IPS-15b (cell line): ENCODE measurements around the gene WNT7B.

Experiments
- H3K27me3 ChIP-seq: one replicate; pipeline ENCODE4 v1.6.1; 2013; ENCODE audit warnings: low read length; ENCODE audit not compliant: control insufficient read depth, insufficient read depth
- H3K36me3 ChIP-seq: one replicate; pipeline ENCODE4 v1.6.1; 2013; ENCODE audit warnings: low read length; ENCODE audit not compliant: control insufficient read depth, insufficient read depth
- H3K4me1 ChIP-seq: one replicate; pipeline ENCODE4 v1.6.1; 2013; ENCODE audit warnings: mild to moderate bottlenecking, low read length; ENCODE audit not compliant: control insufficient read depth, insufficient read depth
- H3K4me3 ChIP-seq: one replicate; pipeline ENCODE4 v1.5.1; 2013; ENCODE audit warnings: low read depth, low read length
- H3K9ac ChIP-seq: one replicate; pipeline ENCODE4 v1.6.1; 2013; ENCODE audit warnings: low read depth, mild to moderate bottlenecking, low read length
- H3K9me3 ChIP-seq: one replicate; pipeline ENCODE4 v1.6.1; 2013; ENCODE audit warnings: mild to moderate bottlenecking, low read length; ENCODE audit not compliant: control insufficient read depth, insufficient read depth

The WNT7B gene

GRCh38 chr22:45891021-45891421 is 85.9 kb downstream of the WNT7B start:
- Histone ChIP-seq H3K36me3 (no peaks in the 10 kb centered on the region), H3K27me3 (no peaks in the 10 kb centered on the region), H3K9me3 (no peaks in the 10 kb centered on the region), H3K9ac (no peak overlapping the region), H3K4me1 (no peaks in the 10 kb centered on the region), H3K4me3 (no peak overlapping the region)

DNA sequence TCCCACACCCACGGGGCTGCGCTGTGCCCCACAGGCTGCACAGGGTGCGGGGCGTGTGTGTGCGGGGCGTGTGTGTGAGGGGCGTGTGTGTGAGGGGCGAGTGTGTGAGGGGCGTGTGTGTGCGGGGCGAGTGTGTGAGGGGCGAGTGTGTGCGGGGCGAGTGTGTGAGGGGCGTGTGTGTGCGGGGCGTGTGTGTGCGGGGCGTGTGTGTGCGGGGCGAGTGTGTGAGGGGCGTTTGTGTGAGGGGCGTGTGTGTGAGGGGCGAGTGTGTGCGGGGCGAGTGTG is 86.7 kb downstream of the WNT7B start:
- no peaks in the 10 kb centered on the region for H3K9me3 ChIP-seq
- H3K9ac ChIP-seq: no peak overlapping the region
- H3K4me3 ChIP-seq: no peak overlapping the region
- no peaks in the 10 kb centered on the region for H3K4me1 ChIP-seq
- no peaks in the 10 kb centered on the region for H3K27me3 ChIP-seq
- H3K36me3 ChIP-seq: no peaks in the 10 kb centered on the region

DNA sequence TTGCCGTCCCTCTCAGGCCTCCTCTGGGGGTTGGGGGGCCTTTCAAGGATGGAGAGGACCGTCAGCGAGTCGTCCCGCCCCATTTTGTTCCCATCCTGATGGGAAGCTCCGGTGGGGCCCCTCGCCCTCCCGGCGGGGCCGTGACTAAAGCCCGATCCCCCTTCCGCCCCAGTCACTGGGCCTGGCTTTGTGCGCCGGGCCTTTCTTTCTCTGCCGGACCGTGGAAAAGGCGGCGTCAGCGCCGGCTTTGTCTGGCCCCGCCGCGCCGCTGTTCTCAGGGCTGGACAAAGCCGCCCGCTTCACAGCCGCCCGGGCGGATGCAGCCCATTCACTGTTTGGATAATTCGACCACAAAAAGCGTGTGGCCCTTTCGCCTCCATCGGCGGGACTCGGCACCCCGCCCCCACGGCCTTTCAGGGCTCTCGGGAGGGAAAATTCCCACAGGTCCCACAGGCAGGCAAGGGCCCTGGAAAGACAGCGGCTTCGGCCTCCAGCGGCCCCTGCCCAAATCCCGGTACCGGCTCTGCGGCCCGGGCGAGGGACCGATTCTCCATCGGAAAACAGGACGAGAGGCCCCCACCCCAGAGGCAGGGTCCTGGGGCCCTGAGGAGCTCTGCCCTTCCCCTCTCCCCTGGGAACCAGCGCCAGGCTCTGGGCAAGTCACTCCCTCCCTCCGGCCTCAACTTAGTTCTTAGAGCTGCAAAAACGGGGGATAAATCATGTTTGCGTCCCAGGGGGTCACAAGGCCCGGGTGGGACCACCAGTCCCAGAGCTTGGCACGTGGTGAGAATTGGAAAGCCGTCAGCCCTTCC is 87.2 kb downstream of the WNT7B start:
- Histone ChIP-seq H3K9ac (no peak overlapping the region), H3K27me3 (no peaks in the 10 kb centered on the region), H3K36me3 (no peaks in the 10 kb centered on the region), H3K4me1 (no peaks in the 10 kb centered on the region), H3K9me3 (no peaks in the 10 kb centered on the region), H3K4me3 (no peak overlapping the region)

GRCh38 chr22:45889093-45889538 is 87.8 kb downstream of the WNT7B start:
- H3K36me3 ChIP-seq: no peaks in the 10 kb centered on the region
- H3K9ac ChIP-seq: no peak overlapping the region
- no peaks in the 10 kb centered on the region for H3K9me3 ChIP-seq
- no peak overlapping the region for H3K4me3 ChIP-seq
- no peaks in the 10 kb centered on the region for H3K27me3 ChIP-seq
- H3K4me1 ChIP-seq: no peaks in the 10 kb centered on the region

GRCh38 chr22:45888221-45889092 is 88.5 kb downstream of the WNT7B start:
- Histone ChIP-seq H3K27me3 (no peaks in the 10 kb centered on the region), H3K4me1 (no peaks in the 10 kb centered on the region), H3K36me3 (no peaks in the 10 kb centered on the region), H3K9ac (no peak overlapping the region), H3K4me3 (no peak overlapping the region), H3K9me3 (no peaks in the 10 kb centered on the region)

DNA sequence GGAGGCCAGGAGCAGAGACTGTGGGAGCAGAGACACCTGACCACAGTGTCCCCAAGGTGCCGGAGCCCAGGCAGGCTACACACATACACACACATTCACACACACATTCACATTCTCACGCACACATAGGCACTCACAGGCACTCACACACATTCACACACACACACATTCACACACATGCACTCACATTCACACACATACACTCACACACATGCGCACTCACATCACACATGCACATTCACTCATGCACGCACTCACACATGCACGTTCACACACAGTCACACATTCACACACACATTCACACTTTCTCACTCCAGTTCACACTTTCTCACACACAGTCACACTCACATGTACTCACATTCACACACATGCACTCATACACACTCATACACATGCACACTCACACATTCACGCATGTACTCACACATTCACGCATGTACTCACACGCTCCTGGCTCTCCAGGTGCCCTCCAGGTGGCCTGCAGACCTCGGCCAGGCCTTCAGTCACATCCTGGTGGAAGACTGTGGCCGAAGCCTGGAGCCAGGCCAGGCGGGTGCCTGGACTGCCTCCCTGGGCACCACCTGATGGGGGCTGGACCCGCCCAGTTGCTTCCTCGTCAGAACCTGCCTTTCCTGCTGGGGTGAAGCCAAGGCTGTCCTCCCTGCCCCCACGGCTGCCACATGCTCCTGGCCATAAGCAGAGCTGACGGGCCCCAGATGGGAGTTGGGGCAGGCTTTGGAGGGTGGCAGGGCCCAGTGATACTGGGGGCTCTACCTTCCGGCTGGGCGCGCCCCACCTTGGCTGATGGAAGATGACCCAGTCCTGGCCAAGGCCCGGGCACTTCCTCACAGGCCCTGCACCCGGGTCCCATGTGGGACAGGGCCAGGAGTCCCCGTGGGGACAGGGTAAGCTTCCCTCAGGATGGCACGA is 89.5 kb downstream of the WNT7B start:
- no peak overlapping the region for H3K9ac ChIP-seq
- H3K9me3 ChIP-seq: no peaks in the 10 kb centered on the region
- H3K4me3 ChIP-seq: no peak overlapping the region
- no peaks in the 10 kb centered on the region for H3K4me1 ChIP-seq
- H3K27me3 ChIP-seq: no peaks in the 10 kb centered on the region
- H3K36me3 ChIP-seq: no peaks in the 10 kb centered on the region

DNA sequence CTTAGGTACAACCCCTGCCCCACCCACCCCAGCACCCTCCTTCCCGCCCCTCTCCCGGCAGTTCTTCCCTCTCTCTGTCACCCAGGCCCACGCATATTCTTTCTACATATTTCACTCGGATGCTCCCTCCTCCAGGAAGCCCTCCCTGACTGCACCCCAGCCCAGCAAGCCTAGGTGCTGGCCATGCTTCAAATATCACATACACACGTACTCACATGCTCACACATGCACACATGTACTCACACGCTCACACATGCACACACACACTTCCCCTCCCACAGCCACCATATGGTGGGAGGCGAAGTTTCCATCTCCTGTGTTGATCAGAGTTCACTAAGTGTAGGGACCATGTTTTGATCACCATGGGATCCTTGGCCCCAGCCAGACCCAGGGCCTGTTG is 90.4 kb downstream of the WNT7B start:
- Histone ChIP-seq H3K4me3 (no peak overlapping the region), H3K9me3 (no peaks in the 10 kb centered on the region), H3K27me3 (no peaks in the 10 kb centered on the region), H3K36me3 (no peaks in the 10 kb centered on the region), H3K9ac (no peak overlapping the region), H3K4me1 (no peaks in the 10 kb centered on the region)

- H3K36me3 ChIP-seq: no peaks in the 10 kb centered on the region
- H3K9ac ChIP-seq: no peak overlapping the region
- H3K27me3 ChIP-seq: no peaks in the 10 kb centered on the region
Measured at GRCh38 chr22:45885941-45886395, 91.0 kb downstream of the WNT7B start.

DNA sequence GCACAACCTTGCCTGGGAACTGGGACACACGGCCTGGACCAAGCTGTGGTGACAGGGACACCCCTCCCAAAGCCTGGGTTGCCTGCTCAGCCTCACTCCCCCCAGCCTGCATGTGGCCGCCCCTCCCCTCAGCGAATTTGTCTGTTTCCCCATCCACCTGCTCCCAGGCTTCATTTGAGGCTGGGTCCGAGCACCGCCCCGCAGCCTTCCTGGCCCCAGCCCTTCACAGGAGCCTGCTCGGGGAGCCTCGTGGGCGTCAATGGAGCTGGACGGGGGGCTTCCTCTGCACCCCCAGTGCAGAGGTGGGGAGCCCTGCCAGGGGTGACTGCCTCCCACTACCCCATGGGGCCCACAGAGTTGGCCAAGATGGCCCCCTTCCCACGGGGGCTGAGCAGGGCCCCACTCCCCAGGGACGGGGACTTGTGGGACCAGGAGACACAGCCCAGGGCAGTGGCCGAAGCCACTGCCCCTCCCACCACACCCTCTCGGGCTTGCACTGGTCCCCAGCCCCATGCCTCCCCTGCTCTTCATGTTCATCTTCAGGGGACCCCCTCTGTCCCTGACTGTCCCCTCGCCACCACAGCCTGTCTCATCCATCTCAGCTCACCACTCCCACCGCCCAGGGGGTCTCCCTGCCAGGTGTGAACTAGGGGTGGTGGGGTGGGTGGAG is 91.7 kb downstream of the WNT7B start:
- Histone ChIP-seq H3K9ac (no peak overlapping the region), H3K4me1 (no peaks in the 10 kb centered on the region), H3K36me3 (no peaks in the 10 kb centered on the region), H3K9me3 (no peaks in the 10 kb centered on the region), H3K4me3 (no peak overlapping the region), H3K27me3 (no peaks in the 10 kb centered on the region)

More at GRCh38 chr22:45885941-45886395, 91.0 kb downstream of the WNT7B start:
- Histone ChIP-seq H3K9me3 (no peaks in the 10 kb centered on the region), H3K4me1 (no peaks in the 10 kb centered on the region), H3K4me3 (no peak overlapping the region)

- H3K9ac ChIP-seq: no peak overlapping the region
- H3K9me3 ChIP-seq: no peaks in the 10 kb centered on the region
- H3K4me3 ChIP-seq: no peak overlapping the region
- no peaks in the 10 kb centered on the region for H3K4me1 ChIP-seq
- peaks cover 2% of the 10 kb centered on the region for H3K27me3 ChIP-seq
- H3K36me3 ChIP-seq: no peaks in the 10 kb centered on the region
Measured at GRCh38 chr22:45884201-45885062, 92.5 kb downstream of the WNT7B start.
